ENCODE results near the gene H2AZ2. TPM values are rescaled to one million over a fixed set of nuclear protein-coding genes. Genes with fewer than 3 reads are reported as not detected.
"Not testable (repeated sequence)": the region's sequence is repeated elsewhere in the genome, so short reads cannot be mapped to it uniquely, and the experiment has no call there.

Gene H2AZ2
- total and polyA plus RNA-seq, 5 donors: 163 to 233 (median 220) TPM

DNA sequence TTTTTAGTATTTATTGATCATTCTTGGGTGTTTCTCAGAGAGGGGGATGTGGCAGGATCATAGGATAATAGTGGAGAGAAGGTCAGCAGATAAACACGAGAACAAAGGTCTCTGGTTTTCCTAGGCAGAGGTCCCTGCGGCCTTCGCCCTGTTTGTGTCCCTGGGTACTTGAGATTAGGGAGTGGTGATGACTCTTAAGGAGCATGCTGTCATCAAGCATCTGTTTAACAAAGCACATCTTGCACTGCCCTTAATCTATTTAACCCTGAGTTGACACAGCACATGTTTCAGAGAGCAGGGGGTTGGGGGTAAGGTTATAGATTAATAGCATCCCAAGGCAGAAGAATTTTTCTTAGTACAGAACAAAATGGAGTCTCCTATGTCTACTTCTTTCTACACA lies 22.4 kb upstream of the H2AZ2 start:
- WGBS: 54% methylated on average over 3 of the region's 3 CpGs
- DNase-seq; H3K4me1 ChIP-seq (ENCODE audit: control insufficient read depth, insufficient read depth, low read length); H3K9me3 ChIP-seq (ENCODE audit: control insufficient read depth, low read length); H3K4me3 ChIP-seq (ENCODE audit: low read length); H3K27ac ChIP-seq (ENCODE audit: low read length); intact Hi-C loops (cut with DNase I); H3K27me3 ChIP-seq (ENCODE audit: control insufficient read depth, insufficient read depth); ATAC-seq: not testable (repeated sequence)

DNA sequence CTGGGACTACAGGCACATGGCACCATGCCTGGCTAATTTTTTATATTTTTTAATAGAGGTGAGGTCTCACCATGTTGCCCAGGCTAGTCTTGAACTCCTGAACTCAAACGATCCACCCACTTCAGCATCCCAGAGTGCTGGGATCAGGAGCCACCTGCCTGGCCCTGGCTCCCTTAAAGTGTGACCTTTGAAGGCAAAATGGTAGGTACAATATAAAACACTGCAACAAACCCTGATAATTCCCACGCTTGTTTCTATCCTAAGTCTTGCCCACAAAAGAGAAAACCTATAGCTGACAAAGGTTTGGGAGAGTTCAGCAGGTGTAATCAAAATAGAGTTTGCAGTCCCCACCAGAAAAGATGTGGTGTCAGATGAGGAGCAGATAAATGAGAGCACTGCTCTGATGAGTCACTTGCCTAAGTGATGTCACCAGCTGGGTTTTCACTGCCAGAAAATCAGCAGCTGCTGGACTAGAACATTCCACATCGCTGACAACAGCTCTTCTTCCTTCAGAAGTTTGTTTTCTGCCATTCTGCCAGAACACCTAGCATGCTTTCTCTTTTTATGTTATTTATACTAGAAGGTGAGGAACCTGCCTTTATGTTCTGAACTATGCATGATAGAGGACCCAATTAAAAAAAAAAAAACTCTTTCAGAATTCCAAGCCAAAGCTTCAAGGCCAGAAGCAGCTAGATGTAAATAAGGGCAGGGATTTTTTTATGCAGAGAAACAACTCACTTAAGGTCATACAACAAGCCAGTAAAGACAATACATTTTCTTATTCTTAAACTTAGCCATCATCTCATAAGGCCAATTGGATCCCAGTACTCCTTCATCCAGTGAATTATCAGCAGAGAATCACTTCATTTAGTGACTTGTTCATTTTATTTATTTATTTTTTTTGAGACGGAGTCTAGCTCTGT lies 19.4 kb upstream of the H2AZ2 start:
- Histone ChIP-seq H3K4me3 (ENCODE audit: low read length) (no peak overlapping the region), H3K27me3 (ENCODE audit: control insufficient read depth, insufficient read depth) (no peaks in the 10 kb centered on the region), H3K4me1 (ENCODE audit: control insufficient read depth, insufficient read depth, low read length) (no peaks in the 10 kb centered on the region), H3K27ac (ENCODE audit: low read length) (no peak overlapping the region), H3K9me3 (ENCODE audit: control insufficient read depth, low read length) (no peaks in the 10 kb centered on the region)
- ATAC-seq (peak; percentile 59 to 64), DNase-seq (no peak)
- WGBS: 58% methylated on average over 4 of the region's 4 CpGs
- intact Hi-C loops (cut with DNase I): loop anchor here in 1 of 4 donors (10.0 kb wide), 1 partner anchor 267 kb away; no protein-coding TSS in a partner anchor

DNA sequence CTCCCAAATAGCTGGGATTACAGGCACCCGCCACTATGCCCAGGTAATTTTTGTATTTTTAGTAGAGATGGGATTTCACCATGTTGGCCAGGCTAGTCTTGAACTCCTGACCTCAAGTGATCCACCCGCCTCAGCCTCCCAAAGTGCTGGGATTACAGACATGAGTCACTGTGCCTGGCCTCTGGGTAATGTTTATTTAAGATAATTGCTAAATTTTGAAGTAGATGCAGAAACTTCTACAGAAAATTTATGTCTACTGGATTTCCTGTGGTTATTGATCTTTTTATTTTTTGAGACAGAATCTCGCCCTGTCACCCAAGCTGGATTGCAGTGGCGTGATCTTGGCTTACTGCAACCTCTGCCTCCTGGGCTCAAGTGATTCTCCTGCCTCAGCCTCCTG lies 14.1 kb upstream of the H2AZ2 start:
- intact Hi-C loops (cut with DNase I): loop anchor here in 1 of 4 donors (10.0 kb wide), 1 partner anchor 273 kb away; no protein-coding TSS in a partner anchor
- DNase-seq; H3K4me3 ChIP-seq (ENCODE audit: low read length); H3K27ac ChIP-seq (ENCODE audit: low read length); ATAC-seq; H3K27me3 ChIP-seq (ENCODE audit: control insufficient read depth, insufficient read depth); H3K9me3 ChIP-seq (ENCODE audit: control insufficient read depth, low read length); H3K4me1 ChIP-seq (ENCODE audit: control insufficient read depth, insufficient read depth, low read length): not testable (repeated sequence)
- WGBS: 51% methylated on average over 4 of the region's 4 CpGs

GRCh38 chr7:44858161-44858560 lies 10.3 kb upstream of the H2AZ2 start:
- ATAC-seq: no peak

GRCh38 chr7:44854644-44855364 lies 6.9 kb upstream of the H2AZ2 start:
- ATAC-seq (no peak), DNase-seq (no peak)
- intact Hi-C loops (cut with DNase I): loop anchor here (5.0 to 10.0 kb wide), 3 partner anchors 67 to 282 kb away; no protein-coding TSS in a partner anchor
- no peaks in the 10 kb centered on the region for H3K9me3 ChIP-seq (ENCODE audit: control insufficient read depth, low read length)
- H3K4me3 ChIP-seq (ENCODE audit: low read length): no peak overlapping the region
- no peak overlapping the region for H3K27ac ChIP-seq (ENCODE audit: low read length)
- no peaks in the 10 kb centered on the region for H3K4me1 ChIP-seq (ENCODE audit: control insufficient read depth, insufficient read depth, low read length)
- WGBS: 91% methylated on average over 8 of the region's 8 CpGs
- no peaks in the 10 kb centered on the region for H3K27me3 ChIP-seq (ENCODE audit: control insufficient read depth, insufficient read depth)

More at GRCh38 chr7:44858161-44858560, 10.3 kb upstream of the H2AZ2 start:
- intact Hi-C loops (cut with DNase I): loop anchor here (5.0 to 10.0 kb wide), 3 partner anchors 64 to 279 kb away; no protein-coding TSS in a partner anchor
- Histone ChIP-seq H3K4me3 (ENCODE audit: low read length) (no peak overlapping the region), H3K27ac (ENCODE audit: low read length) (no peak overlapping the region), H3K27me3 (ENCODE audit: control insufficient read depth, insufficient read depth) (no peaks in the 10 kb centered on the region), H3K9me3 (ENCODE audit: control insufficient read depth, low read length) (no peaks in the 10 kb centered on the region), H3K4me1 (ENCODE audit: control insufficient read depth, insufficient read depth, low read length) (no peaks in the 10 kb centered on the region)
- DNase-seq: no peak
- 81% methylated on average over 2 of the region's 2 CpGs for WGBS

DNA sequence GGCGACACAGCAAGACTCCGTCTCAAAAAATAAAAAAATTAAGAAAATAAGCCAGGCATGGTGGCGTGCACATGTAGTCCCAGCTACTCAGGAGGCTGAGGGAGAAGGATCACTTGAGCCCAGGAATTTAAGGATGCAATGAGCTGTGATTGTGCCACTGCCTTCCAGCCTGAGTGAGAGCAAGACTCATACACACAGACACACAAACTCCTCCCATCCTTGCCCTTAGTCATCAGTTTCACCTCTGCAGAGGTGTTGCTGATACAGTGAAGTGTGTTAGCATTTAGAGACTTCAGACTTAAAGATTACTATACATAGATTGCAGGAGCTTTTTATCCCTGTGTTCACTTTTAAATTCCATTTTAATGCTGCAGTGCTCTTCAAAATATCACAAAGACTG lies 5.5 kb upstream of the H2AZ2 start:
- H3K4me3 ChIP-seq (ENCODE audit: low read length): no peak overlapping the region
- intact Hi-C loops (cut with DNase I): loop anchor here in 1 of 4 donors (10.0 kb wide), 1 partner anchor 71 kb away; no protein-coding TSS in a partner anchor
- 83% methylated on average over 3 of the region's 3 CpGs for WGBS

GRCh38 chr7:44852590-44852989 lies 4.7 kb upstream of the H2AZ2 start:
- Histone ChIP-seq H3K4me1 (ENCODE audit: control insufficient read depth, insufficient read depth, low read length) (no peaks in the 10 kb centered on the region), H3K4me3 (ENCODE audit: low read length) (no peak overlapping the region), H3K9me3 (ENCODE audit: control insufficient read depth, low read length) (no peaks in the 10 kb centered on the region), H3K27ac (ENCODE audit: low read length) (no peak overlapping the region), H3K27me3 (ENCODE audit: control insufficient read depth, insufficient read depth) (no peaks in the 10 kb centered on the region)
- intact Hi-C loops (cut with DNase I): loop anchor here in 1 of 4 donors (10.0 kb wide), 1 partner anchor 72 kb away; no protein-coding TSS in a partner anchor
- DNase-seq (no peak), ATAC-seq (no peak)
- WGBS: 84% methylated on average over 3 of the region's 3 CpGs

More for the DNA sequence above, 5.5 kb upstream of the H2AZ2 start:
- H3K4me1 ChIP-seq (ENCODE audit: control insufficient read depth, insufficient read depth, low read length): no peaks in the 10 kb centered on the region
- DNase-seq (no peak), ATAC-seq (no peak)
- H3K9me3 ChIP-seq (ENCODE audit: control insufficient read depth, low read length): no peaks in the 10 kb centered on the region
- no peak overlapping the region for H3K27ac ChIP-seq (ENCODE audit: low read length)
- H3K27me3 ChIP-seq (ENCODE audit: control insufficient read depth, insufficient read depth): no peaks in the 10 kb centered on the region

GRCh38 chr7:44849885-44850544 lies 2.1 kb upstream of the H2AZ2 start:
- 79% methylated on average over 5 of the region's 5 CpGs for WGBS
- DNase-seq (no peak), ATAC-seq (no peak)
- Histone ChIP-seq H3K9me3 (ENCODE audit: control insufficient read depth, low read length) (no peaks in the 10 kb centered on the region), H3K4me1 (ENCODE audit: control insufficient read depth, insufficient read depth, low read length) (no peaks in the 10 kb centered on the region), H3K27me3 (ENCODE audit: control insufficient read depth, insufficient read depth) (no peaks in the 10 kb centered on the region), H3K4me3 (ENCODE audit: low read length) (no peak overlapping the region), H3K27ac (ENCODE audit: low read length) (no peak overlapping the region)
- intact Hi-C loops (cut with DNase I): loop anchor here (5.0 to 10.0 kb wide), 4 partner anchors 53 to 265 kb away; partner anchors contain the start of genes PPIA (in 1 of the 4) and TMED4 (in 1 of the 4)

- Histone ChIP-seq H3K27me3 (ENCODE audit: control insufficient read depth, insufficient read depth) (no peaks in the 10 kb centered on the region), H3K4me3 (ENCODE audit: low read length) (no peak overlapping the region), H3K9me3 (ENCODE audit: control insufficient read depth, low read length) (no peaks in the 10 kb centered on the region), H3K27ac (ENCODE audit: low read length) (no peak overlapping the region), H3K4me1 (ENCODE audit: control insufficient read depth, insufficient read depth, low read length) (no peaks in the 10 kb centered on the region)
- ATAC-seq (no peak), DNase-seq (no peak)
- intact Hi-C loops (cut with DNase I): loop anchor here (5.0 to 10.0 kb wide), 3 partner anchors 52 to 265 kb away; partner anchors contain the start of genes PPIA (in 1 of the 4) and TMED4 (in 1 of the 4)
- WGBS: 71% methylated on average over 10 of the region's 10 CpGs
These were observed 1.5 kb upstream of the H2AZ2 start for GRCh38 chr7:44849259-44849884.

GRCh38 chr7:44847509-44847919 lies 373 bp downstream of the H2AZ2 start:
- H3K4me1 ChIP-seq (ENCODE audit: control insufficient read depth, insufficient read depth, low read length): no peaks in the 10 kb centered on the region
- intact Hi-C loops (cut with DNase I): loop anchor here (5.0 to 10.0 kb wide), 3 partner anchors 50 to 263 kb away; partner anchors contain the start of genes PPIA (in 1 of the 4) and TMED4 (in 1 of the 4)
- DNase-seq: peak; percentile 88 to 96 (median 95)

More at GRCh38 chr7:44847509-44847919, 373 bp downstream of the H2AZ2 start:
- ATAC-seq: peak; percentile 77 to 85
- Histone ChIP-seq H3K27ac (ENCODE audit: low read length) (peak overlapping the region; percentile 97), H3K9me3 (ENCODE audit: control insufficient read depth, low read length) (no peaks in the 10 kb centered on the region), H3K27me3 (ENCODE audit: control insufficient read depth, insufficient read depth) (no peaks in the 10 kb centered on the region), H3K4me3 (ENCODE audit: low read length) (peak overlapping the region; percentile 92)
- WGBS: under 1% methylated on average over 36 of the region's 36 CpGs

All from right cardiac atrium (tissue), 5 donors.